Cerebellar cortex (tissue), 1 donor: ENCODE results near the gene GRPEL2.
A peak's percentile ranks its signal among the peaks of the same experiment; 100 is the strongest.
"Not testable (repeated sequence)": the region's sequence is repeated elsewhere in the genome, so short reads cannot be mapped to it uniquely, and the experiment has no call there.

Experiments
- DNase-seq: peaks from one replicate; pipeline ENCODE4 v3.0.0-alpha.2; 2015; ENCODE audit warnings: low spot score

The GRPEL2 gene

GRCh38 chr5:149376711-149377447 is 31.6 kb downstream of the GRPEL2 start:
- no peak for DNase-seq

- no peak for DNase-seq
These were observed 33.0 kb downstream of the GRPEL2 start for GRCh38 chr5:149378241-149378820.

- no peak for DNase-seq
These were observed 34.0 kb downstream of the GRPEL2 start, which contains the start of gene IL17B for GRCh38 chr5:149379177-149379761. TSS of gene IL17B (minus strand) at chr5:149379292. CDS start at chr5:149379225, 67 bp downstream.

DNA sequence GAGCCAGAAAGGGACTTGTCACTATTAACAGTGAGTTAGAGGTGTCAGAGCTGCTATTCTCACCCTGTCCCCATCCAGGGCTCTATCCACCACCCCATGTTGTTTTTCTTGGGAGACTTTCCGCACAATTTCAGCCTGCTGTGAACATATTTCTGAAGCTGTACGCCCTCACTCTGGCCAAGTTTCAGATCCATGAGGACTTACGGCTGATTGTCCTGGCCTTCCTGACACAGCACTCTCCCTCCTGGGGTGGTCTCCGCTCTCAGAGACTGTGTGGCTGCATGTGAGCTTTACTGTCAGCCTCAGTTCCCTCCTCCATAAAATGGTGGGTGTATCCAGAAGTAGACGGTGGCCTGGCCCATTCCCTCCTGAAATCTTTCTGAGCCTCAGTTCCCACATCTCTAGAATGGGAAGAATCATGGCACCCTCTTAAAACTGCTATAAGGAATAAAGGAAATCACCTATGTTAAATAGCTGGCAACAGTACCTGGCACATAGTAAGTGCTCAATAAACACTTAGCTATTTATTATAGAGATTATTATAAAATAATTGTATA is 34.6 kb downstream of the GRPEL2 start:
- no peak for DNase-seq

GRCh38 chr5:149380466-149381121 is 35.3 kb downstream of the GRPEL2 start:
- no peak for DNase-seq

GRCh38 chr5:149381261-149381985 is 36.1 kb downstream of the GRPEL2 start:
- DNase-seq: no peak

- peak; percentile 60 for DNase-seq
These were observed 36.7 kb downstream of the GRPEL2 start for GRCh38 chr5:149381986-149382338.

- DNase-seq: no peak
These were observed 37.4 kb downstream of the GRPEL2 start for GRCh38 chr5:149382517-149383220.

DNA sequence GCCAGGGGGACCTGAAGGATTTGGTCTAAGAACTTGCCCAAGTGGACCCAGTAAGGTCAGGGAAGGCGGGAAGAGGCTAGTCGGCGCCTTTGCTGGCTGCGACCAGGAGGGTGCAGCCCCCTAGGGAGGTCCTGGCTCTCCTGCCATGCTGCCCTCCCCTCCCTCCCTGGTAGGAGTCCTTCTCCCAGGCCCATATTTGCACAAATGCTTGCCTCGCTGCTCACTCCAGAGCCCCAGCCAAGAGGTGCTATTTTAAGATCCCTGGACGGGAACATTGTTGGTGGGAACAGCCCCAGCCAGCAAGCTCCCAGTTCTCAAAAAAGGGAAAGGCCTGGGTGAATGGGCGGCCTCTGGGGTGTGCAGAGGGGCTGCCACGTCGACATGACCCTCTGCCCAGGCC is 38.1 kb downstream of the GRPEL2 start:
- DNase-seq: no peak

GRCh38 chr5:149386166-149386565 is 40.9 kb downstream of the GRPEL2 start:
- DNase-seq: no peak

DNA sequence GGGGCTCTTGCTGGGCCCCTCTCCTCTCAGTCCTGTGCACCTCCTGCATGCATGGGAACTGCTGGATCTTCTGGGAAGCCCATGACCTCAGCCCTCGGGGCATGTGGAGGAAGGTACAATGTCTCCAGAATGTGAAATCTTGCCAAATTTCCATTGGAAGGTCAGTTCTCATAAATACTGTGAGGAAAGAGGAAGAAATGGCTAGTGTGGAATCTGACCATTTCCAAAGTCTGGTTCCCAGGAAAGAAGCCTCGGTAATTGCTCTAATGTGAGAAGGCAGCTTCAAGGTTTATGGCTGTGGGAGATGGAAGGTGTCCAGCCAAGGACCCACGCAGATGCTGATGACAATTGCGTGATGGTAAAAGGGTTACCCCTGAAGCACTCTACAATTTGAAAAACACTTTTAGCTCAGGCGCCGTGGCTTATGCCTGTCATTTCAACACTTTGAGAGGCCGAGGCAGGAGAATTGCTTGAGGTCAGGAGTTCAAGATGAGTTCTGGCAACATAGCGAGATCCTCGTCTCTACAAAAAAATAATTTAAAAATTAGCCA is 41.9 kb downstream of the GRPEL2 start:
- peak; percentile 35 for DNase-seq

- DNase-seq: peak; percentile 35
These were observed 42.7 kb downstream of the GRPEL2 start for GRCh38 chr5:149387982-149388381.

DNA sequence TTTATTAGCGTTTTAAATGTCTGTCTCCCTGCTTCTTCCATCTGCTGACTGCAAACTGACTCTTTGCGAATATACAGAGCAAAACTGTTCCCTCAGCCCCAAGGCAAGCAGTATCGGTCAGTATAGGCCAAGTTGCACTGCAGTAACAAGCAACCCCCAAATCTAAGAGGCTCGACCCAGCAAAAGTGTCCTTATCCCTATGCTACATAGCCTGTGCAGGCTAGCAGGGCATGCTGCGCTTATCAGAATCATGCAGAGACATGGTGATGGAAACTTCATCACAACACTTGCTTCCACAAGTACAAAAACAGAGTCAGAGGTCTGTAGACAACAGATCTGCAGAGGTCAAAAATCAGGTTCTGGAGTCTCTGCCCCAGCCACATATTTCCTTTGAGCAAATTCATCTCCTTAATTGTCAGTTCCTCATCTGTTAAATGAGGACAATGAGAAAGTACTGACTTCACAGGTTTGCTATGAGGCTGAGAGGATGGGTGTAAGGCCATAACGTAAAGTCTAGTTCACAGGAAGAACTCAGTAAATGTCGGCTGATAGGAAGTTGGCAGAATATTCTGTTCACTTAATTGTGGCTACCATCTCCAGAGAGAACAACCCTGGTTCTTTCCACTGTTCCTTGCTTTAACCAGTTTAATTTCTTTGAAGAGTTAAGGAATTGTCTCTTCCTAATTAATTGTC is 43.3 kb downstream of the GRPEL2 start:
- no peak for DNase-seq

- DNase-seq: peak; percentile 36
These were observed 44.5 kb downstream of the GRPEL2 start for GRCh38 chr5:149389552-149390495.

- not testable (repeated sequence) for DNase-seq
These were observed 45.8 kb downstream of the GRPEL2 start for GRCh38 chr5:149391076-149391475.

DNA sequence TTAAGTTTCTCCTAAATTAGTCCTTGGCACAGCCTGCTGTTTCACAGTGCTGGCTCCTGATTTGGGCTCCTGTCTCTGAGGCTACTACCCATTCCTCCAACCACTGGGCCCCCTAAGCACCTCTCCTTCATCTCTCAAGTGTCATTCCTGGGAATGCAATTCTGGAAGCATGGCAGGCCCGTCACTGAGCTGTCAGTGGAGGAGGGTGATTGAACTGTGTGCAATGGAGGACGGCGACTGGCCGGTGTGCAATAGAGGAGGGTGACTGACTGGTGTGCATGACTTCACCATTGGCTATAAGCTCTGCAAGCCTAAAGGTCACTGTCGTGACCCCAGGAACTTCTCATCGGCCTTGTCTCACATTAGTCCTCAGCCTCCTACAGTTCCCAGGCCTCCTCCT is 46.2 kb downstream of the GRPEL2 start:
- no peak for DNase-seq

GRCh38 chr5:149392718-149393117 is 47.4 kb downstream of the GRPEL2 start:
- no peak for DNase-seq

- DNase-seq: not testable (repeated sequence)
These were observed 49.7 kb downstream of the GRPEL2 start for GRCh38 chr5:149394996-149395395.

GRCh38 chr5:149397530-149397929 is 52.2 kb downstream of the GRPEL2 start:
- DNase-seq: no peak
